GM18517 (cell line): ENCODE measurements around the gene SH3YL1.

Experiments
- ATAC-seq: cut with Tn5 transposase; IDR thresholded peaks from one replicate; pipeline ENCODE4 v1.9.1; 2021; ENCODE audit warnings: mild to moderate bottlenecking, moderate library complexity; ENCODE audit not compliant: unreplicated experiment

Gene SH3YL1

GRCh38 chr2:258933-259332, 4.9 kb downstream of the SH3YL1 start:
- no peak for ATAC-seq

GRCh38 chr2:257842-258241, 6.0 kb downstream of the SH3YL1 start:
- no peak for ATAC-seq

- ATAC-seq: no peak
These were observed 6.4 kb downstream of the SH3YL1 start for GRCh38 chr2:257429-257828.

- no peak for ATAC-seq
These were observed 7.7 kb downstream of the SH3YL1 start for GRCh38 chr2:256094-256493.

- no peak for ATAC-seq
These were observed 8.6 kb downstream of the SH3YL1 start for GRCh38 chr2:255195-255594.

- no peak for ATAC-seq
These were observed 9.6 kb downstream of the SH3YL1 start for GRCh38 chr2:254241-254640.

- ATAC-seq: no peak
These were observed 10.6 kb downstream of the SH3YL1 start for GRCh38 chr2:253202-253638.

DNA sequence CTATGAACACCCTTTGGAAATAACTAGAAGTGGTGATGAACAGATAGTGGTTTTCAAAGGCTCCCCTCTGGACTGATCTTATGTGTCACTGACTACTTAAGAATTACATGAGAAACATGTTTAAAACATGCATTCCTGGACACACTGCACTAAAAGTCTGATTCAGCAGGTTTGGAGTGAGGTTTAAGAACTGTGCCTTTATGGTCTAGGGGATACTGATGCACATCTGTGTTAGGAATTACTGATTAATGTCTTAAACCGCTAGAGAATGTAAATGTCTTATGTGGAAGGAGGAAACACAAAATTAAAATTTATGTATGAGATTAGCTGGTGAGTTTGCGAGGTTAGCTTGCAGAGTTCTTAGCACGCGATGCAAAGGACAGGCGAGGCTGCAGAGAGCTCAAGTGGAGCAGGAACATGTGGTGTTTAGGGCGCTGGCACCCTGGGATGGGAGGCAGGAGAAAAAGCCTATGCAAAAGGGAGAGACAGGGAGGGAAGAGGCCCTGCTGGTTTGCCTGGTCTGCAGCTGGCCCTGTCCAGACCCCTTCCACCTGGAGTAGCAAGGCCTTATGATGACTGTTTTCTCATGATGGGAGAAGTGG, 11.7 kb downstream of the SH3YL1 start:
- ATAC-seq: no peak

GRCh38 chr2:249538-250042, 14.2 kb downstream of the SH3YL1 start:
- no peak for ATAC-seq

- no peak for ATAC-seq
These were observed 15.1 kb downstream of the SH3YL1 start for GRCh38 chr2:248724-249123.

DNA sequence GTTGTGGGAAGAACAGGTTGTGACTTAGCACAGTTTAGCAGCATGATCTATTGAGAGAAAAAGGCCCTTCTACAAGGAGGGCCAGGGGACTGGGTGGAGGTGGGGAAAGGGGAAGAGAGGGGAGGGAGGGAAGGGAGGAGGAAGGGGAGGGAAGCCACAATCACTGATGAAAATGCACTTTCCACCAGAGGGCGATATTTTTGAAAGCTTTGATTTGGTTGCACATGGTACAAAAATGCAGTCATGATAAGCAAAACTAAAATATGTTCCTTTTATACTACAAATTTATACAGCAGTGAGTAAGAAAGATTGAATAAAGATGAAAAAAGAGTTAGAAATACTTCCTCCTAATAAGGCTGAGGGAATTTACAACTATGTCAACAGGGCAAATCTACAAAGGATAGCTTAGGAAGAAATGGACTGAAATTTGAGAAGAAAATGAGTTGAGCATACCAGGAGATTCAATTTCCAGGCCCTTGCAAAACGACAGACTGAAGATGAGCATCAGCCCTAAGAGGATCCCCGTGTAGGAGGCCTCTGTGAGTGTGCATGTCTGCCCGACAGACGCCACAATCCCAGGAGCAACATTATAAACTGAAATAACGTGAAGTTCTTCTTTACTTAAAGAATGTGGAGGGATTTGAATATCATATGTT, 17.2 kb downstream of the SH3YL1 start:
- no peak for ATAC-seq

DNA sequence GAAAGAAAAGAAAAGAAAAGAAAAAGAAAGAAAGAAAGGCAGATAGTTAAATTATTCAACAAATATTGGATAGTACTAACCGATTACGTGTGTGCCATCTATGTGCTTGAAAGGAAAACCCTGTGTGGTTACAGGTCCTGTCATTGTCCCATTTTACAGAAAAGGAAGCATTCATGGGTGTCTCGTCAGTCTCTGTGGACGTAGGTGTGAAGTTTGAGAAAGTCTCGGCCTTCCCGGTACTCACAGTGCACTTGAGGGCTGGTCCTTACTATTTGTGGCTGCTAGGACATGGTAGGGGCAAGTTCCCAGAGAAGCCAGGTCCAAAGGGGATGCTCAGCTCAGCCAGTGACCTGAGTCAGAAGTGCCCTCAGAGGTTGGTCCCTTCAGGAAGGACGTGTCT, 19.3 kb downstream of the SH3YL1 start:
- ATAC-seq: no peak

DNA sequence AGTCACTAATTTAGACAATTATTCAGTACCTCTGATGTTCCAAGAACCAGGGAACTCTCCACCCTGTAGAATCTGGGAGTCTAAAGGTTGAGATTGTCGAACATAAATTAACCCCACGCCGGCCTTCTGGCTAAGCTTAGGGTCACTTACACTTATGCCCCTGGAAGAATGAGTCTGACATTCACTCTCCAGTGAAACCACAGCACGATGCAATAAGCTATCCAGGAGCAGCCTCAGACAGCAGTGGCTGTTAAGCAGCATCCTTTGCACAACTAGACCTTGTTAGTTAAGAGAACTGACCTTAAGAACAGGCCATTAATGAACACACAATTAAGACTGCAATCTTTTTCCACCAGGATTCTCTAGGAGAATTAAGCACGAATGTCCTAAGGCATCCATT, 25.0 kb downstream of the SH3YL1 start:
- ATAC-seq: no peak

DNA sequence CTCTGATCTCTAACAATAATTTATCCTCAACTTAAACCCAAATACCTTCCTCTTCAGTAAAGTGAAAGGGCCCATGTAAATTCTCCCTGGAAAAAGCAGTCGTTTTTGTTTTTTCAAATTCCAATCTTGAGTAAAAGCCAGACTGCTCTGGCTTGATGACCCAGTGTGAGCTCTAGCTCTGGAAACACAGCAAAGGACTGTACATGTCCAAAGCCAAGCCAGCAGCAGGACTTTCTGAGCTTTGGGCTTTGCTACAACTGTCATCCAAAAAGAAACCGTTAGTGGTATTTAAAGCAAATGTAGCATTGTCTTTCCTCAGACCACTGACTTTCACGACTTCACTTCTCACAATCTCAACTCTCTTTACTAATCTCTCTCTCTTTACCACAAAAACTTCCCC, 25.4 kb downstream of the SH3YL1 start:
- no peak for ATAC-seq

GRCh38 chr2:237878-238277, 26.0 kb downstream of the SH3YL1 start:
- no peak for ATAC-seq

GRCh38 chr2:236993-237539, 26.8 kb downstream of the SH3YL1 start:
- ATAC-seq: no peak

DNA sequence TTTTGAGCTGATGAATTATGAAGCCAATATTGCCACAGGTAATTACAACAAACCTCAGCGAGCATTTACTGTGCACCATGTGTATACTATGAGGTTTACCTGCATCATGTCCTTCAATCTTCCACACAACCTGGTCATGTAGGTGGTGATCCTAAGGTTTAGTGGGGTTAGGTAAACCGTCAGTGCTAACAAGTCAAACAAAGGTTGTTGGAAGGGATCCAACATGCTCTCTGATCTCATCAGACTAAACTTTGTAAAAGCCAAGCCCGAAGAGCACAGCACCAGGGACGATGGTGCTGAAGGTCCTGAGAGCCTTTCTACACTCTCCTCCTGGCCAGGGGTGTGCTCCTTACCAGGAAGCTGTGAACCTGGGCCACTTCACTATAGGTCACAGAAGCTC, 29.4 kb downstream of the SH3YL1 start:
- ATAC-seq: no peak

GRCh38 chr2:233030-233429, 30.8 kb downstream of the SH3YL1 start:
- no peak for ATAC-seq

DNA sequence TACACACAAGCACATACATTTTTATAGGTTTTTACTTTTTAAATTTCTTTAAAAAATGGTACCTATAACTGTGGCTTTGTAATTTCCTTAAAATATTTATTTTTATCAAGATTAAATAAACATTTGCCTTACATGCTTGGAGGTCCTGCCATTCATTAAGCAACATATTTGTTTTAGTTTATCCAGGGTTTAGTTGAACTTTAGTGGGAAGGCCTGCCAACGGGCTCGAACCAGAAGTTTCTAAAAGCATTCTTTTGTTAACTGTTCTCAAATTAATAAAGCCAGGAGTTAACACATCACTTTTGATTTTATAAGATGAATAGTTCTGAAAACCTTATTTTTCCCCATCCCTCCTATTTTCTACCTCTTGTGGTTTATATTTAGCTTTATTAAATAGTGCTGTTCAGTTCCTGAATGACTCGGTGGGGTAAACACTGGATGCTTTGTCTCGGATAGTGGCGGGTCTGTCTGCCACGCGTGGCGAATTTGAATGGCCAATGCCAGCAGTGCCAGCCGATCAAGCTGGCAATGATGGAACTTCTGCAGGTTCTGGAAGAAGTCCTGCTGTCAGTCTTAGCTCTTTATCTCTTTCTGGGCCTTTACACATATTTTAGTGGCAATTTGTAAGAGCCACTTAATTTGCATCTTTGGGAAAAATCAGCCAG, 32.2 kb downstream of the SH3YL1 start:
- ATAC-seq: no peak

GRCh38 chr2:228518-229278, 35.1 kb downstream of the SH3YL1 start:
- no peak for ATAC-seq

DNA sequence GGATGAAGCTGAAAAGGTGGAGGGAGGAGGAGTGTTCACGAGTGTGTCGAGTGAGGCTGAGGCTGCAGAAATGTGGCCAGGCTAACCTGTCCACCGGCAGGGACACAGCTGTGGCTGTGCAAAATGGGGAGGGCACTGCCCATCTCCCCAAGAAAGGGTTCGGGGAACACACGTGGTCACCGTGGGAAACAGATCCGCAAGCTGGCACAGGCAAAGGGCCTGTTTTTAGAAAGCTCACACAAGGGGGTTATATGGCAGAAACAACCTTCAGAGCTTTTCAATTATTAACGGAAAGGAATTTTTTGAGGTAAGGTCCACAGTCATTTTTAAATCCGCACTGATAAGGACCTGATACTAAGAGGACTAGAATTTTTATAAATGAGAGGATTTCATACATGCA, 35.7 kb downstream of the SH3YL1 start:
- no peak for ATAC-seq
